Sigmoid colon (tissue), 7 donors: ENCODE measurements around the gene DCC. TPM values are rescaled to one million over a fixed set of nuclear protein-coding genes. Genes with fewer than 3 reads are reported as not detected.

Experiments
- DNase-seq: peaks from one replicate; pipeline ENCODE4 v3.0.0-alpha.2; 2019
- H3K27ac ChIP-seq, 4 donors: fragments of 200-600 bp; sonication (generic); one replicate each; pipeline ENCODE4 v1.5.1; 2016 to 2019; ENCODE audit warnings: mild to moderate bottlenecking in 1 of 4
- H3K27me3 ChIP-seq, 3 donors: fragments of 200-600 bp; sonication (generic); one replicate each; pipeline ENCODE4 v1.5.1; 2019; ENCODE audit warnings: mild to moderate bottlenecking in 1 of 3
- H3K36me3 ChIP-seq, 4 donors: fragments of 200-600 bp; sonication (generic); one replicate each; pipeline ENCODE4 v1.5.1; 2016 to 2019
- H3K4me1 ChIP-seq, 4 donors: fragments of 200-600 bp; sonication (generic); one replicate each; pipeline ENCODE4 v1.5.1; 2017 to 2019
- H3K4me3 ChIP-seq, 4 donors: fragments of 200-600 bp; sonication (generic); one replicate each; pipeline ENCODE4 v1.5.1; 2017 to 2019; ENCODE audit warnings: mild to moderate bottlenecking in 2 of 4, moderate library complexity in 1 of 4
- H3K9me3 ChIP-seq, 4 donors: fragments of 200-600 bp in 3 of 4; sonication (generic) in 3 of 4; one replicate each; pipeline versions ENCODE4 v1.5.1 to v1.6.1; 2013 to 2019
- CTCF ChIP-seq, 4 experiments: fragments of 450-650 bp in 3 of 4; fragments of 200-600 bp in 1 of 4; IDR thresholded peaks; one replicate each; pipeline ENCODE4 v1.5.1; 2016 to 2019; ENCODE audit warnings: antibody characterized with exemption in 4 of 4, mild to moderate bottlenecking in 3 of 4, moderate library complexity in 2 of 4
- EP300 ChIP-seq, 4 donors: sonication (generic); formaldehyde crosslinking; IDR thresholded peaks; one replicate each; pipeline ENCODE4 v1.6.1; 2017; ENCODE audit warnings: antibody characterized with exemption in 4 of 4
- POLR2A ChIP-seq, 2 donors: fragments of 450-650 bp; IDR thresholded peaks; one replicate each; pipeline ENCODE4 v1.6.1; 2016; ENCODE audit warnings: antibody characterized with exemption in 2 of 2, mild to moderate bottlenecking in 2 of 2, moderate library complexity in 2 of 2
- POLR2AphosphoS5 ChIP-seq, 4 donors: sonication (generic); formaldehyde crosslinking; IDR thresholded peaks; one replicate each; pipeline ENCODE4 v1.6.1; 2017; ENCODE audit warnings: antibody characterized with exemption in 4 of 4
- WGBS, 2 donors: extraction: QIAGEN DNeasy Blood & Tissue Kit; methylation state at CpG; one replicate each; pipeline ENCODE4 v1.1.7; 2013; 5-methylcytosine and 5-hydroxymethylcytosine counted together
- intact Hi-C: fragments of 100-400 bp; cut with DNase I; formaldehyde crosslinking; loops from one replicate; pipeline ENCODE4 v1.15.1; 2023
- polyA plus RNA-seq, 3 donors: library from polyadenylated mRNA; stranded (reverse); fragments of 200-250 nt; gene quantifications; one replicate each; pipeline ENCODE4 v1.2.3, GENCODE V29; 2013
- total RNA-seq, 4 donors: library from RNA; depleted of rRNA; stranded (reverse); fragments of >200 nt; gene quantifications; one replicate each; pipeline ENCODE4 v1.1.0, GENCODE V29; 2016
- donor health status: healthy with polysubstance abuse.
- donor health status: Bipolar disorder and iron deficiency.
- donor health status: healthy.

DCC gene
- total and polyA plus RNA-seq, 7 donors, result 0.04 to 0.83 (median 0.36) TPM; not detected in 2

GRCh38 chr18:53165770-53166169, 825.8 kb downstream of the DCC start:
- no peaks in the 10 kb centered on the region for H3K4me1 ChIP-seq

GRCh38 chr18:53169346-53169745, 829.3 kb downstream of the DCC start:
- Histone ChIP-seq H3K4me1 (no peaks in the 10 kb centered on the region), H3K4me3 (no peak overlapping the region), H3K9me3 (no peaks in the 10 kb centered on the region), H3K27me3 (no peaks in the 10 kb centered on the region), H3K36me3 (no peaks in the 10 kb centered on the region), H3K27ac (no peak overlapping the region)
- TF ChIP-seq EP300 (IDR thresholded peaks at IDR 0.05) (no peak), POLR2A (IDR thresholded peaks at IDR 0.05) (no peak), POLR2AphosphoS5 (IDR thresholded peaks at IDR 0.05) (no peak), CTCF (IDR thresholded peaks at IDR 0.05) (no peak)
- intact Hi-C loops, result no loop called here
- DNase-seq, result no peak
- WGBS, 2 donors, result 78 to 82% methylated on average over 5 of the region's 5 CpGs

More at GRCh38 chr18:53165770-53166169, 825.8 kb downstream of the DCC start:
- DNase-seq, result no peak
- Histone ChIP-seq H3K36me3 (no peaks in the 10 kb centered on the region), H3K27me3 (no peaks in the 10 kb centered on the region), H3K9me3 (no peaks in the 10 kb centered on the region), H3K4me3 (no peak overlapping the region), H3K27ac (no peak overlapping the region)
- 80 to 89% methylated on average over 1 of the region's 1 CpG for WGBS, 2 donors
- intact Hi-C loops, result no loop called here
- TF ChIP-seq POLR2A (IDR thresholded peaks at IDR 0.05) (no peak), EP300 (IDR thresholded peaks at IDR 0.05) (no peak), POLR2AphosphoS5 (IDR thresholded peaks at IDR 0.05) (no peak), CTCF (IDR thresholded peaks at IDR 0.05) (no peak)

GRCh38 chr18:53191634-53192033, 851.6 kb downstream of the DCC start:
- no peak for TF ChIP-seq POLR2A (IDR thresholded peaks at IDR 0.05)
- TF ChIP-seq POLR2AphosphoS5 (IDR thresholded peaks at IDR 0.05), result no peak
- no peak for TF ChIP-seq CTCF (IDR thresholded peaks at IDR 0.05)
- no peak for DNase-seq
- Histone ChIP-seq H3K4me1 (no peaks in the 10 kb centered on the region), H3K27ac (no peak overlapping the region), H3K27me3 (no peaks in the 10 kb centered on the region), H3K9me3 (no peaks in the 10 kb centered on the region), H3K36me3 (no peaks in the 10 kb centered on the region), H3K4me3 (no peak overlapping the region)
- intact Hi-C loops, result loop anchor here (10.0 kb wide), 1 partner anchor 57 kb away; no protein-coding TSS in a partner anchor
- 22 to 50% methylated on average over 3 of the region's 3 CpGs for WGBS, 2 donors

- Histone ChIP-seq H3K36me3 (no peaks in the 10 kb centered on the region), H3K4me1 (no peaks in the 10 kb centered on the region), H3K27me3 (no peaks in the 10 kb centered on the region), H3K9me3 (no peaks in the 10 kb centered on the region), H3K27ac (no peak overlapping the region), H3K4me3 (no peak overlapping the region)
- intact Hi-C loops, result loop anchor here (10.0 kb wide), 1 partner anchor 59 kb away; no protein-coding TSS in a partner anchor
- no peak for DNase-seq
- TF ChIP-seq POLR2A (IDR thresholded peaks at IDR 0.05) (no peak), CTCF (IDR thresholded peaks at IDR 0.05) (no peak), EP300 (IDR thresholded peaks at IDR 0.05) (no peak), POLR2AphosphoS5 (IDR thresholded peaks at IDR 0.05) (no peak)
Measured at GRCh38 chr18:53193870-53194269, 853.9 kb downstream of the DCC start.

- no peak overlapping the region for H3K27ac ChIP-seq
- H3K4me3 ChIP-seq, result no peak overlapping the region
- H3K36me3 ChIP-seq, result no peaks in the 10 kb centered on the region
- intact Hi-C loops, result no loop called here
- H3K9me3 ChIP-seq, result no peaks in the 10 kb centered on the region
- TF ChIP-seq EP300 (IDR thresholded peaks at IDR 0.05), result no peak
- TF ChIP-seq POLR2AphosphoS5 (IDR thresholded peaks at IDR 0.05), result no peak
- no peak for TF ChIP-seq CTCF (IDR thresholded peaks at IDR 0.05)
- no peak for TF ChIP-seq POLR2A (IDR thresholded peaks at IDR 0.05)
- no peak for DNase-seq
- H3K4me1 ChIP-seq, result no peaks in the 10 kb centered on the region
- no peaks in the 10 kb centered on the region for H3K27me3 ChIP-seq
Measured at GRCh38 chr18:53219853-53220252, 879.9 kb downstream of the DCC start.
